ENCODE results near the gene STX2. TPM values are rescaled to one million over a fixed set of nuclear protein-coding genes. Genes with fewer than 3 reads are reported as not detected.

The STX2 gene
- total RNA-seq, 1 experiment from 2014 or later: 19.0 TPM

DNA sequence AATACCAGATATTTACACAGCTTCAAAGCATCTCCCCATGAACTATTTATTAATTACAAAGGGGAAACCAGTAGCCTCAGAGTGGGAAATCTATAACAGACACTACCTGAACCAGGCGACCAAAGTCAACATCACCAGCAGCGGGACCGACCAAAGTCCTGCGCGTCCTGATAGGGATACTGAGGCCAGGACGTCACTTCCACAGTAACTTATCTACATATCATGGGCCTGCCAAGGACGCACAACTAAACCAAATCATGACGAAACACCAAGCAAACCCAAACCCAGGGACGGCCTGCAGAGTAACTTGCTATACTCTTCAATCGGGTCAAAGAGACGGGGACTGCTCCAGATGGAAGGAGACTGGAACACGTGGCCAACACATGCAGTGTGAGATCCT lies 96.9 kb downstream of the STX2 start:
- H3K36me3 Mint-ChIP-seq (ENCODE audit: insufficient read depth, unreplicated experiment): no peaks in the 10 kb centered on the region
- ChIA-PET POLR2A (no interaction called here), CTCF (interaction anchor here (0.7 kb wide), 1 partner anchor 856 kb away, joined by 3 read pairs; no protein-coding TSS in a partner anchor)
- peaks cover 27% of the 10 kb centered on the region for H3K27me3 Mint-ChIP-seq (ENCODE audit: insufficient read depth, unreplicated experiment)
- no peak overlapping the region for H3K27ac Mint-ChIP-seq (ENCODE audit: low read depth, unreplicated experiment)
- DNase-seq (ENCODE audit: unreplicated experiment): no peak
- no TSS peak for BruUV-seq (replicated peaks)
- H3K4me3 Mint-ChIP-seq (ENCODE audit: unreplicated experiment): no peak overlapping the region
- peaks cover 7% of the 10 kb centered on the region for H3K9me3 Mint-ChIP-seq (ENCODE audit: unreplicated experiment)
- intact Hi-C loops (cut with micrococcal nuclease): no loop called here
- no peaks in the 10 kb centered on the region for H3K4me1 Mint-ChIP-seq (ENCODE audit: insufficient read depth, unreplicated experiment)
- TF ChIP-seq, protein P1, sequence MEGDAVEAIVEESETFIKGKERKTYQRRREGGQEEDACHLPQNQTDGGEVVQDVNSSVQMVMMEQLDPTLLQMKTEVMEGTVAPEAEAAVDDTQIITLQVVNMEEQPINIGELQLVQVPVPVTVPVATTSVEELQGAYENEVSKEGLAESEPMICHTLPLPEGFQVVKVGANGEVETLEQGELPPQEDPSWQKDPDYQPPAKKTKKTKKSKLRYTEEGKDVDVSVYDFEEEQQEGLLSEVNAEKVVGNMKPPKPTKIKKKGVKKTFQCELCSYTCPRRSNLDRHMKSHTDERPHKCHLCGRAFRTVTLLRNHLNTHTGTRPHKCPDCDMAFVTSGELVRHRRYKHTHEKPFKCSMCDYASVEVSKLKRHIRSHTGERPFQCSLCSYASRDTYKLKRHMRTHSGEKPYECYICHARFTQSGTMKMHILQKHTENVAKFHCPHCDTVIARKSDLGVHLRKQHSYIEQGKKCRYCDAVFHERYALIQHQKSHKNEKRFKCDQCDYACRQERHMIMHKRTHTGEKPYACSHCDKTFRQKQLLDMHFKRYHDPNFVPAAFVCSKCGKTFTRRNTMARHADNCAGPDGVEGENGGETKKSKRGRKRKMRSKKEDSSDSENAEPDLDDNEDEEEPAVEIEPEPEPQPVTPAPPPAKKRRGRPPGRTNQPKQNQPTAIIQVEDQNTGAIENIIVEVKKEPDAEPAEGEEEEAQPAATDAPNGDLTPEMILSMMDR (IDR thresholded peaks at IDR 0.05; ENCODE audit: unreplicated experiment): no peak

Other genes starting within 250 kb of the STX2 start
- not detected in 2 replicates for gene RIMBP2, start 123.0 kb downstream of the STX2 start, total RNA-seq (2022)
- gene RAN, start 32.8 kb upstream of the STX2 start, total RNA-seq (2022): 1,362 and 1,467 TPM in 2 replicates
- 0.68 and 1.3 TPM in 2 replicates for gene ADGRD1, start 114.7 kb upstream of the STX2 start, total RNA-seq (2022)

Data from MCF 10A (cell line).